Upper lobe of right lung (tissue), 1 donor: Measurements from ENCODE around the gene CEACAM8. TPM values are rescaled to one million over a fixed set of nuclear protein-coding genes. Genes with fewer than 3 reads are reported as not detected.
"Not testable (repeated sequence)": the region's sequence is repeated elsewhere in the genome, so short reads cannot be mapped to it uniquely, and the experiment has no call there.

ENCODE experiments used
- ATAC-seq: fragments of 200-7000 bp; cut with Tn5 transposase; one replicate; pipeline ENCODE4 v1.9.1; 2020; ENCODE audit warnings: mild to moderate bottlenecking, moderate library complexity
- DNase-seq: peaks from one replicate; pipeline ENCODE4 v3.0.0-alpha.2; 2020
- H3K27ac ChIP-seq: fragments of 200-600 bp; one replicate; pipeline ENCODE4 v1.8.0; 2022
- H3K27me3 ChIP-seq: fragments of 200-600 bp; one replicate; pipeline ENCODE4 v1.8.0; 2022; ENCODE audit warnings: mild to moderate bottlenecking
- H3K36me3 ChIP-seq: fragments of 200-600 bp; one replicate; pipeline ENCODE4 v1.8.0; 2022
- H3K4me1 ChIP-seq: fragments of 200-600 bp; one replicate; pipeline ENCODE4 v1.8.0; 2022
- H3K4me3 ChIP-seq: fragments of 200-600 bp; one replicate; pipeline ENCODE4 v1.8.0; 2022; ENCODE audit warnings: mild to moderate bottlenecking
- H3K9me3 ChIP-seq: fragments of 200-600 bp; one replicate; pipeline ENCODE4 v1.8.0; 2022
- CTCF ChIP-seq: fragments of 200-600 bp; IDR thresholded peaks from one replicate; pipeline ENCODE4 v1.8.0; 2022; ENCODE audit warnings: antibody characterized with exemption
- intact Hi-C: fragments of 100-400 bp; cut with DNase I; formaldehyde crosslinking; loops from one replicate; pipeline ENCODE4 v1.11.0; 2022
- total RNA-seq: library from RNA; stranded (reverse); fragmentation: NEBNext Ultra II Directional; extraction: Animal tissue kit (Norgen Biotek cat#: 25700); gene quantifications from one replicate; pipeline ENCODE4 v1.2.1, GENCODE V29; 2021
- donor health status: DM: no; HTN: yes; CAD: no; lungs with severe emphysema.

Gene CEACAM8
- total RNA-seq, 1 donor from 2014 or later, result not detected

- no peak for TF ChIP-seq CTCF
- no peak overlapping the region for H3K27ac ChIP-seq
- no peaks in the 10 kb centered on the region for H3K9me3 ChIP-seq
- H3K36me3 ChIP-seq, result no peaks in the 10 kb centered on the region
- DNase-seq (no peak), ATAC-seq (no peak)
- H3K4me3 ChIP-seq, result no peak overlapping the region
- intact Hi-C loops, result no loop called here
- no peaks in the 10 kb centered on the region for H3K4me1 ChIP-seq
- H3K27me3 ChIP-seq, result no peaks in the 10 kb centered on the region
These were observed 33.9 kb upstream of the CEACAM8 start for GRCh38 chr19:42628411-42629140.

GRCh38 chr19:42627916-42628315, 33.2 kb upstream of the CEACAM8 start:
- no peak for DNase-seq
- H3K4me3 ChIP-seq, result no peak overlapping the region
- H3K36me3 ChIP-seq, result no peaks in the 10 kb centered on the region
- TF ChIP-seq CTCF, result no peak
- no peaks in the 10 kb centered on the region for H3K9me3 ChIP-seq
- intact Hi-C loops, result no loop called here
- peaks cover 5% of the 10 kb centered on the region for H3K27me3 ChIP-seq
- no peaks in the 10 kb centered on the region for H3K4me1 ChIP-seq
- no peak for ATAC-seq
- H3K27ac ChIP-seq, result no peak overlapping the region

- no peak overlapping the region for H3K4me3 ChIP-seq
- no peaks in the 10 kb centered on the region for H3K9me3 ChIP-seq
- H3K27ac ChIP-seq, result no peak overlapping the region
- H3K36me3 ChIP-seq, result no peaks in the 10 kb centered on the region
- peaks cover 5% of the 10 kb centered on the region for H3K27me3 ChIP-seq
- intact Hi-C loops, result no loop called here
- TF ChIP-seq CTCF, result no peak
- H3K4me1 ChIP-seq, result no peaks in the 10 kb centered on the region
- no peak for DNase-seq
- ATAC-seq, result no peak
These were observed 31.5 kb upstream of the CEACAM8 start for GRCh38 chr19:42626181-42626580.

GRCh38 chr19:42619271-42619670, 24.5 kb upstream of the CEACAM8 start:
- no peaks in the 10 kb centered on the region for H3K4me1 ChIP-seq
- no peak for DNase-seq
- intact Hi-C loops, result no loop called here
- TF ChIP-seq CTCF, result no peak
- H3K9me3 ChIP-seq, result no peaks in the 10 kb centered on the region
- no peak overlapping the region for H3K4me3 ChIP-seq
- H3K27me3 ChIP-seq, result peaks cover 24% of the 10 kb centered on the region
- no peak overlapping the region for H3K27ac ChIP-seq
- ATAC-seq, result no peak
- H3K36me3 ChIP-seq, result no peaks in the 10 kb centered on the region

- Histone ChIP-seq H3K9me3 (no peaks in the 10 kb centered on the region), H3K27ac (no peak overlapping the region), H3K4me3 (no peak overlapping the region), H3K27me3 (peaks cover 15% of the 10 kb centered on the region), H3K36me3 (no peaks in the 10 kb centered on the region), H3K4me1 (no peaks in the 10 kb centered on the region)
- DNase-seq (no peak), ATAC-seq (no peak)
- TF ChIP-seq CTCF, result no peak
- intact Hi-C loops, result no loop called here
These were observed 18.9 kb upstream of the CEACAM8 start for GRCh38 chr19:42613666-42614065.

DNA sequence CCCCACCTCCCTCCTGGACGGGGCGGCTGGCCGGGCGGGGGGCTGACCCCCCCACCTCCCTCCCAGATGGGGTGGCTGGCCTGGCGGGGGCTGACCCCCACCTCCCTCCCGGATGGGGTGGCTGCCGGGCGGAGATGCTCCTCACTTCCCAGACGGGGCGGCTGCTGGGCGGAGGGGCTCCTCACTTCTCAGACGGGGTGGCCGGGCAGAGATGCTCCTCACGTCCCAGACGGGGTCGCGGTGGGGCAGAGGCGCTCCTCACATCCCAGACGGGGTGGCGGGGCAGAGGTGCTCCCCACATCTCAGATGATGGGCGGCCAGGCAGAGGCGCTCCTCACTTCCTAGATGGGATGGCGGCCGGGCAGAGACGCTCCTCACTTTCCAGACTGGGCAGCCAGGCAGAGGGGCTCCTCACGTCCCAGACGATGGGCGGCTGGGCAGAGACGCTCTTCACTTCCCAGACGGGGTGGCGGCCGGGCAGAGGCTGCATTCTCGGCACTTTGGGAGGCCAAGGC, 15.7 kb upstream of the CEACAM8 start:
- DNase-seq, H3K27me3 ChIP-seq, H3K4me1 ChIP-seq, H3K36me3 ChIP-seq, H3K9me3 ChIP-seq, H3K4me3 ChIP-seq, ATAC-seq, H3K27ac ChIP-seq, intact Hi-C loops: not testable (repeated sequence)
